Measurements from ENCODE around the gene DYDC1. TPM values are rescaled to one million over a fixed set of nuclear protein-coding genes. Genes with fewer than 3 reads are reported as not detected.

DYDC1 gene
- total RNA-seq, 1 donor from 2014 or later: not detected

Other genes with a start within 250 kb of the DYDC1 start
- 0.93 TPM in 1 of 2 replicates, not detected in the other for gene PLAC9, start 224.0 kb downstream of the DYDC1 start, total RNA-seq
- 98.2 and 118 TPM in 2 replicates for gene ANXA11, start 151.2 kb downstream of the DYDC1 start, total RNA-seq
- gene MAT1A, start 67.1 kb downstream of the DYDC1 start, total RNA-seq: not detected in 2 replicates
- not detected in 2 replicates for gene DYDC2, start within 50 bp of the DYDC1 start, total RNA-seq
- gene PRXL2A, start 51.8 kb upstream of the DYDC1 start, total RNA-seq: 197 and 204 TPM in 2 replicates
- gene TSPAN14, start 97.6 kb upstream of the DYDC1 start, total RNA-seq: 202 and 235 TPM in 2 replicates
- gene SH2D4B, start 181.1 kb upstream of the DYDC1 start, total RNA-seq: 0.23 TPM in 1 of 2 replicates, not detected in the other

Data from glomerular endothelial cell (primary cell).